Activated effector memory CD4-positive, alpha-beta T cell treated with Interleukin-2 at 50 U/mL for 16 hours (primary cell): ENCODE results near the gene FAM168A.
"Not testable (repeated sequence)": the region's sequence is repeated elsewhere in the genome, so short reads cannot be mapped to it uniquely, and the experiment has no call there.

Experiments used
- DNase-seq: peaks from one replicate; pipeline ENCODE4 v3.0.0-alpha.2; 2020

Gene FAM168A

DNA sequence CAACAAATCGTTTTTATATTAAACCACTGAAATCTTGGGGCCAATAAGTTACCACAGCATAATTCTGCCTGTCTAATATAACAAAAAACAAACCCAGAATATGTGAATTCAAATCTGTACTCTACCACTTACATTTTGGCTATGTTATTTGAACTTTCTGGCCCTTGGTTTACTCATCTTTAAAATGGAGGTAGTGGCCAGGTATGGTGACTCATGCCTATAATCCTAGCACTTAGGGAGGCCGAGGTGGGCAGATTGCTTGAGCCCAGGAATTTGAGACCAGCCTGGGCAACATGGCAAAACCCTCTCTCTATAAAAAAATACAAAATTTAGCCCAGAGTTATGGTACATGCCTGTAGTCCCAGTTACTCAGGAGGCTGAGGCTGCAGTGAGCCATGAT is 84.2 kb downstream of the FAM168A start:
- no peak for DNase-seq

- no peak for DNase-seq
Observed at GRCh38 chr11:73510877-73511276, 87.0 kb downstream of the FAM168A start.

DNA sequence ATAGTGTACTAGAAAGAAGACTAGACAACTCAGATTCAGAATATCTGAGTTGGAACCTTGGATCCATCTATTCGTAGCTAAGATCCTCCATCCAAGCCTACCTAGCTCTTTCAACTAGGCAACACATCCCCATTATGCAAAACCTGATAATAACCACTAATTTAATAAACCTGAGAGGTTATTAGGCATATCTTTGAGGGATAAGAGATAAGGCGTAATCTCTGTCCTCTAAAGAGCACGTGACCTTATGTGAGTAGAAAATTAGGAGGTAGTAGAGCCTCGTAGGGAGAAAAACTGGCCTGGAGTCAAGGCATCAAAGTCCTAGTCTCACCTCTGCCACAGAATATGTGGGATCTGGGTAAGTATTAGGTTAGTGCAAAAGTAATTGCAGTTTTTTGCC is 87.8 kb downstream of the FAM168A start:
- no peak for DNase-seq

GRCh38 chr11:73509188-73509587 is 88.7 kb downstream of the FAM168A start:
- no peak for DNase-seq

DNA sequence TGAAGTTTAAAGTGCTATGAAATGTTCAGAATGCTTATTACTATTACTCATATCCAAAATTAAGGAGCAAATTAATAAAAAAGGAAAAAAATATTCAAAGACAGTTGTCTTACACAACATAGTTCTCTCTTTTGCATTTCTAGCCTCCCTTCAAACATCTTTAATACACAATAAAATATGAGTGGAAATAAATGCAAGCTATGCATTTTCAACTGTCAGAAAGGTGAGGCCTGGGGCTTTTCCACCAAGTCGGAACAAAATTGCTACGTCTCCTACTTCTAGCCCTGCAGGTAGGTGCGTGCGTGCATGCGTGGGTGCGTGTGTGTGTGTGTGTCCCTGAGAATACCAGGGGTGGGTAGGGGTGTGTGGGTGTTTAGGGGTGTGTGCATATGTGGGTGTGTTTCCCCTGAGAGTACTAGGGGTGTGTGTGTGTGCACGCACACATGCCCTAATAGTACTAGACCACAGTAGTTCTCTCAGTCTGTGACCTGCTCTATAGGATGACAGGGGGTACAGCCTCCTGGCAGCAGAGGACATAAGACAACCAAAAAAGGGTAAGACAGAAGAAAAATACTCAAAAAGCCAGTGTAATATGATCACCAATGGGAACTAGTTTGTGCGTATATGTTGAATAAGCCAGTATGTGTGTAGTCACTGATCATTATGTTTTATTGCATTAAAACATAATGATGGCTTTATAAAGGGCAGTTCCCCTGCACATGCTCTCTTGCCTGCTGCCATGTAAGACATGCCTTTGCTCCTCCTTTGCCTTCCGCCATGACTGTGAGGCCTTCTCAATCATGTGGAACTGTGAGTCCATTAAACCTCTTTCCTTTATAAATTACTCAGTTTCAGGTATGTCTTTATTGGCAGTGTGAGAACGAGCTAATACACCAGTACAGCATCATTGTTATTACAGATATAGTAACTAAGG is 89.4 kb downstream of the FAM168A start:
- DNase-seq: no peak

DNA sequence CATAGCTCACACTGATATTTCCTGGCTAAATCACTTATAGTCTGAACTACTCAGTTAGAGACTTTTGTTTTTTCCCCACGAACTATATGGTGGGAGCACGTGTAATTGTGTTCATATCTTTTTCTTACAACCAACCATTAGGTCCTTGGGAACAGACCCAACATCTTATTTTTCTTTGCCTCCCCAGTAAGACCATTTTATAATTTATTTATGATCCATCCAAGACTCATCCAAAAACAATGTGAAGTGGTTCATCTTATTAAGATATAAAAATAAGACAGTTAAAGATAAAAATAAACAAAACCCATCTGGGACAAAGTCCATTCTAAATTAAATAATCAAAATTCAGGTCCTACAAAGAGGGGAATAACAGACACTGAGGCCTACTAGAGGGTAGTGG is 90.8 kb downstream of the FAM168A start:
- no peak for DNase-seq

DNA sequence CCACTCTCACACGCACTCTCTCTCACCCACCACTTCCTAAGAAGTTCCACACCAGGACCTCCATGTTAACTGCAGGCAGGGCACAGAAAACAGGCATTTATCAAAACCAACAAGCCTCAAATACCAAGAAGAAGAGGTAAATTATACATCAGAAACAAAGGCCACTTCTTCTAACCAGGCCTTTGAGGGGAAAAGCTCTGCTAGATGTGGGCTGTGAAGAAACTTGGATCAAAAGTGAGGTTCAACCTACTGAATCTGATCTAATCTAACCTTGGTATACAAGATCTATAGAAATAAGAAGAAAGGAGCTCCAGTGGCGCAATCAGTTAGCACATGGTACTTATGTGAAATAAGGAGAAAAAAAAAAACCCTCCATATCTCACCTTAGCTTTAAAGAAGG is 91.9 kb downstream of the FAM168A start:
- DNase-seq: no peak

- no peak for DNase-seq
Observed at GRCh38 chr11:73498343-73498742, 99.6 kb downstream of the FAM168A start.

DNA sequence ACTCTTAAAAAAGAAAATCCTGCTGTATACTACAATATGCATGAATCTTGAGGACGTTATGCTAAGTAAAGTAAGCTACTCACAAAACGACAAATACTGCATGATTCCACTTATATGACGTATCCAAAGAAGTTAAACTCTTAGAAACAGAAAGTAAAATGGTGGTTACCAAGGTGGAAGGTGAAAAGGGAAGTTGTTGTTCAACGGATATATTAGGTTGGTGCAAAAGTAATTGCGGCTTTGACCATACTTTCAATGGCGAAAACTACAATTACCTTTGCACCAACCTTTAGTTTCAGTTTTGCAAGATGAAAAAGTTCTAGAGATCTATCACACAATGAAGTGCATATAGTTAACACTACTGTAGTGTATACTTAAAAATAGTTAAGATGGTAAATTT is 101.8 kb downstream of the FAM168A start:
- DNase-seq: no peak

GRCh38 chr11:73495731-73496130 is 102.2 kb downstream of the FAM168A start:
- no peak for DNase-seq

DNA sequence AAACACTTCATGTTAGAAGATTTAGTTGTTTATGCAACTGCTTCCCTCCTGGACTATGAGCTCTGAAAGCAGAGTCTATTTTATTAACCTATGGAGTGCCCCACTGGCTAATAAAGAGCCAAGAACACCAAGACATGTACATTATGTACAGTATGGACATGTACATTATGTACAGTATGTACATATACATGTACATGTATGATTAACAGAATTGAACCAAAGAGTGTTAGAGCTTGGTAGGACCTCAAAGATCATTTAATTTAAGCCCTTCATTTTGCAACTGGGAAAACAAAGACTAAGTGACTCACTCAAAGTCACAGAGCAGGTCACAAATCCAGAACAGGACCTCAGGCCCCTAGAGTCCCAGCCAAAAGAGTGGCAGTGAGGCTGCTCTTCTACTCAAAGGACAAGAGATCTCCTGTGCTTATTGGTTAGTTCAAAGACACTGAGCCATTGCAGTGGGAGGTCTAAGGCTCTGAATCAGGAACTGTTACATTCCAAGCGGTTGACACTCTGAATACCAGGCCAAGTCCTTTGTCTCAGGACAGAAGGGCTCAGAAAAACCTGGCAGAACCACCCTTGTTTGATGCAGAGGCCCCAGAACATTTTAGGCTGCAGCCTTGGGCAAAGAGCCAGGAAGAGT is 103.8 kb downstream of the FAM168A start:
- DNase-seq: no peak

GRCh38 chr11:73481626-73482025 is 116.3 kb downstream of the FAM168A start:
- no peak for DNase-seq

DNA sequence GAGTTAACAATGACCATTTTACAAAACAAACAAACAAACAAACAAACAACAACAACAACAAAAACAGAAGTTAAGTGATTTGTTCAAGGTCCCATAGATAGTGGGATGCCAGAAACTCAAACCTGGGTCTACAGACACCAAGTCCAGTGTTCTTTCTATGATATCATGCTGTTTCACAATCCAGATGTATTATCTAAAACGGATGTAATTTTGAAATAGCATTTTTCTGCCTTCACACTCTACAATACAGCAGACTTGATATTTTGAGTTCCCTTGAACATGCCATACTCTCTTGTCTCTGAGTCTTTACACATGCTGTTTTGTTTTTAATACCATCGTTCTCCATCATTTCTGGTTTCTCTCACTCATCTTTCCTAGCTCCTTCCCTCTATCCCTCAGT is 117.2 kb downstream of the FAM168A start:
- DNase-seq: no peak

- DNase-seq: no peak
Observed at GRCh38 chr11:73478737-73479347, 119.1 kb downstream of the FAM168A start.

DNA sequence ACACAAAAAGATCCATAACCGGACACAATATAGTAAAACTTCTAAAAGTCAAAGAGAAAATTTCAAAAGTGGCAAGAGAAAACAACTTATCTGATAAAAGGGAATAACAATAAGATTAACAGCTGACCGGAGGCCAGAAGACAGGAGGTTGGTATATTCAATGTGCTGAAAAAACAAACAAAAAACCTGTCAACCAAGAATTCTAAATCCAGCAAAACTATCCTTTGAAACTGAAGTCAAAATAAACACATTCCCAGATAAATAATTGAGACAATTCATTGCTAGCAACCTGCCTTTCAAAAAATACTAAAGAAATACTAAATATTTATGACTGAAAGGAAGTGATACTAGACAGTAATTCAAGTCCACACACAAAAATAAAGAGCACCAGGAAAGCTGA is 120.4 kb downstream of the FAM168A start:
- no peak for DNase-seq

GRCh38 chr11:73475549-73476095 is 122.3 kb downstream of the FAM168A start:
- DNase-seq: no peak

GRCh38 chr11:73473252-73473651 is 124.7 kb downstream of the FAM168A start:
- no peak for DNase-seq

DNA sequence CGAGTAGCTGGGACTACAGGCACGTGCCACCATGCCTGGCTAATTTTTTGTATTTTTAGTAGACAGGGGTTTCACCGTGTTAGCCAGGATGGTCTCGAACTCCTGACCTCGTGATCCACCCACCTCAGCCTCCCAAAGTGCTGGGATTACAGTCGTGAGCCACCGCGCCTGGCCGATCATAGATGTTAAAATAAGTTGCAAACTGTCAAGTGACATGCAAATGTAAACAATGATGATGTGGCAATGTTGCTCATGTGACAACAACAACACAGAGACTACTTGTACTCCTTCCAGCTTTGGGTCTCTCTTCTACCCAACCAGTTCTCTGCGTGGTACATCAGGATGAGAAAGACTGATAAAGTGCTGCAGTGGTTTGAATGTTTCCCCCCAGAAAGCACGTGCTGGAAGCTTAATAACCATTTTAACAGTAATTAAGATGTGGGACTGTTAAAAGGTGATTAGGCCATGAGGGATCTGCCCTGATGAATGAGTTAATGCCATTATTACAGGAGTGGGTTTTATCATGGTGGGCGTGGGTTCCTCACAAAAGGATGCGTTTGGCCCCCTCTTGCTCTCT is 127.8 kb downstream of the FAM168A start:
- not testable (repeated sequence) for DNase-seq

DNA sequence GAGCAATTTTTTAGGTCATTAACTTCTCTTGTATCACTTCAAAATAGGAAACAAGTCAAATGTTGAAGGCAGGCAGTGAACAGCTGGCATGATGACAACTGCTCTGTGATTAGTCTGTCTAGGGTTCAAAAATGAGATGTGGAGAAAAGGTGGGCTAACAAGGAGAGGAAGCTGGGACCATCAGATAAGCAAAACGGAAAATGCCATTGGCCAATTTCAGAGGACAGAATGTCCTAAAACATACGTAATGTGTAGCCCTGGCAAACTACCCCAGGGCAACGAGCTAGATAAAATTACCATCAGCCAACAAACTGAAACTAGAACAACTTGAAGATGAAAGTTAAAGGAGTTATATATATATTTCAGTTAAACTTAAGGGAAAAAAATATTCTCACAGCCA is 128.5 kb downstream of the FAM168A start:
- no peak for DNase-seq

DNA sequence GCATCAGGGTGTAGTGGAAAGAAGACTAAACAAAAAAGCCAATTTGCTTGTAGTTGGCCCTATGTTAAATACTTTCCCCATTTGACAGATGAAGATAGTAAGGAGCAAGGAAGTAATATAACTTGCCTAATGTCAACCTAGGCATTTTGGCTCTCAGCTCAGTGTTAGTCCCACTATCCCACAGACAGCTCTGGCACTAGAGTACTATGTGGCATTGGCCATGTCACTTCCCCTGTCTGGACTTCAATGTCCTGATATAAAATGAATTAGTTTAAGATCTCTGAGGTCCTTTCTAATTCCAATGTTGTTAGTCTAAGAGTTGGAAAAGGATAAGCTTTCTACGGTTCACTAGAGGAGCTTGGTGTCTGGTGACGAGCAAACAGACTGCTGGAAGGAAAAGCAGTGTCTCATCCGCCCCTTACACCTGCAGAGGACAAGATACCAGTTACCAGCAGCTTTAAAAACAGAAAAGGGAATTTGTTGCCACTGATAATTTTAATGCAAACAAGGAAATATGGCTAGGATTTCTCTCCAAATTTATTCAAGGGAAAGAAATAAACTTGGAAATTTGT is 129.2 kb downstream of the FAM168A start:
- no peak for DNase-seq

DNA sequence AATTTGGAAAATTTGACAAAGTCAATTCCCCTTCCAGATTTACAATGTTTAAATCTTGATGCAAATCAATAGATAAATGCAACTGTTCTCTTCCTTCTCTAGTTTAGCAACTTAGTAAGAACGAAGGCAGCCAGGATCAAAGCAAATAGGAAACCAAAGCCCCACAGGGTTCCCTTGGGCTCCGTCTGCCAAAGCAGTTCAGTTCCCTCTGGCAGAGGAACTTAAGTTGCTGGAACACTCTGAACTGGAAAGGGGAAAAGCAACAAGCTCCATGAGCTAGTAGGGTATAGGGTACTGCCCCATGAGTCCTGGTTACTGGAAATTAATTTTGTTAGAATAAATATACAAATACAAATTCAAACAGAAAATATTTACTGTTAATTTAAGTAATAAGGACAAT is 130.4 kb downstream of the FAM168A start:
- DNase-seq: no peak

- no peak for DNase-seq
Observed at GRCh38 chr11:73466643-73467042, 131.3 kb downstream of the FAM168A start.

DNA sequence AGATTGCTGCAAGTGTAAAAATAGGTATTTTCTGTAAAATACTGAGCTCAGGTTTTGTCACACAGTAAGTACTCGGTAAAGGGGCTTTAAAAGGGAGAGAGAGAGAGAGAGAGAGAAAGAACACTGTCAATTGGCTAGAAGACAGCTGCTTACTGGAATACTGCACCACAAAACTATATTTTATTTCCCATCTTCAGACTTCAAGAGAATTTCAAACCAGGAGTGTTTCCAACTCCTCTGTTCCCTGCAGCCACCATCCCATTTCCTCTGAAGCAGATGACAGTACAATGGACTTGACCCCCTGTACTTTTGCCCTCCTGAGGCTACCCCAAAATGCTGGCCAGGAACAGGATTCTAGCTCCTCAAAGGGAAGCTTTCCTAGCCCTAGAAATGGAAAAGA is 132.0 kb downstream of the FAM168A start:
- no peak for DNase-seq
